Testis (tissue), 2 donors: ENCODE measurements around the gene CADM1.

Source experiments
- CTCF ChIP-seq, 3 experiments: fragments of 450-650 bp in 2 of 3; fragments of 200-600 bp in 1 of 3; sonication (generic) in 1 of 3; IDR thresholded peaks; one replicate each; pipeline ENCODE4 v1.5.1; 2016 to 2019; ENCODE audit warnings: antibody characterized with exemption in 3 of 3, mild to moderate bottlenecking in 2 of 3, moderate library complexity in 1 of 3
- POLR2A ChIP-seq: fragments of 450-650 bp; IDR thresholded peaks from one replicate; pipeline ENCODE4 v1.6.1; 2017; ENCODE audit warnings: antibody characterized with exemption, mild to moderate bottlenecking, moderate library complexity

- TF ChIP-seq POLR2A = no peak
- no peak for TF ChIP-seq CTCF (IDR thresholded peaks at IDR 0.05)
Measured at GRCh38 chr11:115202074-115202473, 302.1 kb downstream of the CADM1 start.
